Osteocyte (in vitro differentiated cells): ENCODE data around the gene BAIAP2L2. TPM values are rescaled to one million over a fixed set of nuclear protein-coding genes. Genes with fewer than 3 reads are reported as not detected.

Source experiments
- DNase-seq: peaks from one replicate; pipeline ENCODE4 v3.0.0; 2021; ENCODE audit warnings: mixed read lengths; ENCODE audit not compliant: unreplicated experiment; ENCODE audit errors: extremely low spot score
- H3K27ac Mint-ChIP-seq: one replicate; pipeline ENCODE4 v1.8.0; 2021; ENCODE audit warnings: mild to moderate bottlenecking, mixed read lengths; ENCODE audit not compliant: unreplicated experiment
- H3K27me3 Mint-ChIP-seq: one replicate; pipeline ENCODE4 v1.8.0; 2021; ENCODE audit warnings: mixed read lengths; ENCODE audit not compliant: unreplicated experiment
- H3K36me3 Mint-ChIP-seq: one replicate; pipeline ENCODE4 v1.8.0; 2021; ENCODE audit warnings: mixed read lengths; ENCODE audit not compliant: unreplicated experiment
- H3K4me1 Mint-ChIP-seq: one replicate; pipeline ENCODE4 v1.8.0; 2021; ENCODE audit warnings: mixed read lengths; ENCODE audit not compliant: unreplicated experiment
- H3K4me3 Mint-ChIP-seq: one replicate; pipeline ENCODE4 v1.8.0; 2021; ENCODE audit warnings: mild to moderate bottlenecking, moderate library complexity, mixed read lengths; ENCODE audit not compliant: unreplicated experiment
- H3K9me3 Mint-ChIP-seq: one replicate; pipeline ENCODE4 v1.8.0; 2021; ENCODE audit warnings: mixed read lengths; ENCODE audit not compliant: unreplicated experiment
- total RNA-seq: library from RNA; stranded (reverse); gene quantifications from 2 replicates; pipeline ENCODE4 v1.2.1, GENCODE V29; 2021
- TF ChIP-seq, protein P1 (sequence below): fragments of 200-600 bp; sonication (generic); IDR thresholded peaks from 2 replicates; pipeline ENCODE4 v1.5.0; 2021; ENCODE audit warnings: antibody characterized with exemption, mild to moderate bottlenecking, moderate library complexity

The BAIAP2L2 gene
- total RNA-seq, 1 donor from 2014 or later = 0.48 TPM

DNA sequence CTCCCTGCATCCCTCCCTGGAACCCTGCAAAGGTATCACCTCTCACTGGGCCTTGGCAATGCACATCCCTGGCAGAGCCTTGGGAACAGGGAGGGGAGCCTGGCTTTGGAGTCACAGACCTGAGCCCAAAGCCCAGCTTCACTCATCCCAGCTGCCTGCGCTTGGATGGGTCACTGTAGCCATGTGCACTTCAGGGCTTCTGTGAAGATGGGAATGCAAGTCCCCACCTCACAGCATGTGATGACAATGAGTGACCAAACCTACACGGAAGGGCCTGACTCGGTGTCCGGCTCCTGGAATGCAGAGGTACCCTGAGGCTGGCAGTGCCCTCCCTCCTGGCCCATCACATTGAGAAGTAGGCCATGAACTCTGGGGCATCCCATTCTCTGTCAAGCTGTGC lies 22.8 kb upstream of the BAIAP2L2 start:
- TF ChIP-seq, protein P1, sequence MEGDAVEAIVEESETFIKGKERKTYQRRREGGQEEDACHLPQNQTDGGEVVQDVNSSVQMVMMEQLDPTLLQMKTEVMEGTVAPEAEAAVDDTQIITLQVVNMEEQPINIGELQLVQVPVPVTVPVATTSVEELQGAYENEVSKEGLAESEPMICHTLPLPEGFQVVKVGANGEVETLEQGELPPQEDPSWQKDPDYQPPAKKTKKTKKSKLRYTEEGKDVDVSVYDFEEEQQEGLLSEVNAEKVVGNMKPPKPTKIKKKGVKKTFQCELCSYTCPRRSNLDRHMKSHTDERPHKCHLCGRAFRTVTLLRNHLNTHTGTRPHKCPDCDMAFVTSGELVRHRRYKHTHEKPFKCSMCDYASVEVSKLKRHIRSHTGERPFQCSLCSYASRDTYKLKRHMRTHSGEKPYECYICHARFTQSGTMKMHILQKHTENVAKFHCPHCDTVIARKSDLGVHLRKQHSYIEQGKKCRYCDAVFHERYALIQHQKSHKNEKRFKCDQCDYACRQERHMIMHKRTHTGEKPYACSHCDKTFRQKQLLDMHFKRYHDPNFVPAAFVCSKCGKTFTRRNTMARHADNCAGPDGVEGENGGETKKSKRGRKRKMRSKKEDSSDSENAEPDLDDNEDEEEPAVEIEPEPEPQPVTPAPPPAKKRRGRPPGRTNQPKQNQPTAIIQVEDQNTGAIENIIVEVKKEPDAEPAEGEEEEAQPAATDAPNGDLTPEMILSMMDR = no peak
- Mint-ChIP-seq H3K4me1 (peaks cover 12% of the 10 kb centered on the region), H3K27me3 (no peaks in the 10 kb centered on the region), H3K27ac (no peak overlapping the region), H3K9me3 (no peaks in the 10 kb centered on the region), H3K36me3 (peaks cover 19% of the 10 kb centered on the region), H3K4me3 (no peak overlapping the region)
- no peak for DNase-seq

DNA sequence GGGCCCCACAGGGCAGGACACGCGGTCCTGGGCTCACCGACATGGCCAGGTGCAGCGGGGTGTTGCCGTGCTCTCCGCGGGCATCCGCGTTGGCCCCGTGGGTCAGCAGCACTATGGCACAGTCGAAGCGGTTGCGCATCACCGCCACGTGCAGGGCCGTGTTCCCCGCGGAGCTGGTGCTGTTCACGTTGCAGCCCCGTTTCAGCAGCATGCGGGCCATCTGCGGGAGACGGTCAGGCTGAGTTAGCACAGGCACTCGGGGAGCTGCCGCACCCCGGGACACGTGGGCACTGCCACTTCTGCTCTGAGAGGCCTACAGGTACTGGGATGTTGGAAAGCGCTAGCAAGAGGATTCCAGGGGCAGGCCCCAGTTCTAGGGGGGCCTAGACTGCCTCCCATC lies 22.3 kb upstream of the BAIAP2L2 start:
- TF ChIP-seq, protein P1 = no peak
- no peak for DNase-seq
- Mint-ChIP-seq H3K9me3 (no peaks in the 10 kb centered on the region), H3K4me1 (peaks cover 12% of the 10 kb centered on the region), H3K27me3 (no peaks in the 10 kb centered on the region), H3K4me3 (no peak overlapping the region), H3K36me3 (peaks cover 17% of the 10 kb centered on the region), H3K27ac (no peak overlapping the region)

DNA sequence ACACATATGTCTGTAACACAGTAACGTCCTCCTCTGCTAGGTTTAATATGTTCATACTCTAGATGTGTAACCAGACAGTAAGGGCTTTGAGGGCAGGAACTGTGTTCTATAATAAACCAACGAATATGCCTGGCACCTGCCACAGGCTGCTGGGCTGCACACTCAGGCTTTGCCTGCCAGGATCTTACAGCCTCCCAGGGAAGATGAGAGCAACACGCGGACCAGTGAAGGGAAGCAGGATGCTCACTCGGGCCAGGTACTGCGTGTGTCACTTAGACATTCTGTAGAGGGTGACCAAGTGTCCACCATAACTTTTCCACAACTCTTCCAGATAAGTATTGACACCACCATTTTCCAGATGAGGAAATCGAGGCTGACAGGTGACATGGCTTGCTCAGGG lies 21.7 kb upstream of the BAIAP2L2 start:
- H3K27me3 Mint-ChIP-seq = no peaks in the 10 kb centered on the region
- H3K27ac Mint-ChIP-seq = no peak overlapping the region

DNA sequence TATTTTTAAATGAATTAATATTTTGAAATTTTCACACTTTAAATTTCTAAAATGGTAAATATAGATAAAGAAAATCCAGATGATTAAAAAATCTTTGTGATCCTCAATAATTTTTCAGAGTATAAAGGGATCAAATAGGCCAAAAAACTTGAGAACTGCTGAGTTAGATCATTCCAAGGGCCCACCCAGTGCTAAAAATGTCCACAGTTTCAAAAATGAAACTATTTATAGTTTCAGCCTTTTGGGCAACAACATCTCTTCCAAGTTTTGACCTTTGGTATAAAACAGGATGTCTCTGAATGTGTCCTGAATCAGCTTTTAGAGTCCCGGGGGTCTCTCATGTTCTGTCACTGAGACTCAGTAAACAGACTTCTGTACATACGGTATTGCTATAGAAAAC lies 20.9 kb upstream of the BAIAP2L2 start:
- Mint-ChIP-seq H3K9me3 (no peaks in the 10 kb centered on the region), H3K36me3 (peaks cover 20% of the 10 kb centered on the region), H3K4me1 (peaks cover 12% of the 10 kb centered on the region), H3K27ac (no peak overlapping the region), H3K4me3 (no peak overlapping the region), H3K27me3 (no peaks in the 10 kb centered on the region)
- TF ChIP-seq, protein P1 = no peak
- DNase-seq = no peak

More for the DNA sequence above, 21.7 kb upstream of the BAIAP2L2 start:
- TF ChIP-seq, protein P1 = no peak
- Mint-ChIP-seq H3K9me3 (no peaks in the 10 kb centered on the region), H3K4me3 (no peak overlapping the region), H3K36me3 (peaks cover 17% of the 10 kb centered on the region), H3K4me1 (peaks cover 12% of the 10 kb centered on the region)
- no peak for DNase-seq

- no peak for DNase-seq
- no peaks in the 10 kb centered on the region for H3K27me3 Mint-ChIP-seq
- H3K9me3 Mint-ChIP-seq = no peaks in the 10 kb centered on the region
- TF ChIP-seq, protein P1 = no peak
- peaks cover 11% of the 10 kb centered on the region for H3K36me3 Mint-ChIP-seq
- no peak overlapping the region for H3K4me3 Mint-ChIP-seq
- H3K27ac Mint-ChIP-seq = no peak overlapping the region
- H3K4me1 Mint-ChIP-seq = peaks cover 4% of the 10 kb centered on the region
These were observed 19.4 kb upstream of the BAIAP2L2 start for GRCh38 chr22:38129856-38130255.
